H1 (cell line): ENCODE results near the gene RAD9A. TPM values are rescaled to one million over a fixed set of nuclear protein-coding genes. Genes with fewer than 3 reads are reported as not detected.

Source experiments
- CTCF ChIA-PET: fragments of 300-600 bp; sonication (Branson Sonifier 250); formaldehyde crosslinking; loops from one replicate; lab custom pipeline; 2021; ENCODE audit not compliant: partially characterized antibody; lab: Charles Lee
- POLR2A ChIA-PET: fragments of 300-600 bp; sonication (Branson Sonifier 250); formaldehyde crosslinking; loops from one replicate; lab custom pipeline; 2021; ENCODE audit warnings: inconsistent platforms; ENCODE audit not compliant: partially characterized antibody; lab: Charles Lee
- DNase-seq, 2 experiments: peaks; one replicate each; pipeline versions ENCODE4 v3.0.0 to v3.0.0-alpha.2; 2010 to 2022; ENCODE audit warnings: low spot score in 2 of 2, low read depth in 1 of 2, mixed read lengths in 1 of 2
- FAIRE-seq: peaks from 2 replicates; lab custom pipeline; 2011; peaks lifted over from hg19 to GRCh38; lab: Jason Lieb, UNC
- H2AFZ ChIP-seq: 2 replicates; pipeline ENCODE4 v1.8.1; 2012; ENCODE audit warnings: low read length, inconsistent platforms
- H2AK5ac ChIP-seq: 2 replicates; pipeline ENCODE4 v1.6.1; 2013; ENCODE audit warnings: low read depth, low read length
- H2BK120ac ChIP-seq: replicated peaks from 2 replicates; pipeline ENCODE3; 2013; ENCODE audit warnings: low read depth, low read length, inconsistent platforms
- H2BK12ac ChIP-seq: 2 replicates; pipeline ENCODE4 v1.6.1; 2013; ENCODE audit warnings: low read depth, low read length
- H2BK15ac ChIP-seq: 2 replicates; pipeline ENCODE4 v1.6.1; 2013; ENCODE audit warnings: low read length
- H2BK20ac ChIP-seq: 2 replicates; pipeline ENCODE4 v1.6.1; 2013; ENCODE audit warnings: low read length
- H2BK5ac ChIP-seq: 2 replicates; pipeline ENCODE4 v1.6.1; 2013; ENCODE audit warnings: low read depth, low read length
- H3K14ac ChIP-seq: 2 replicates; pipeline ENCODE4 v1.6.1; 2013; ENCODE audit warnings: inconsistent platforms; ENCODE audit not compliant: insufficient read length
- H3K18ac ChIP-seq: 2 replicates; pipeline ENCODE4 v1.6.1; 2013; ENCODE audit warnings: low read length; ENCODE audit errors: extremely low read depth
- H3K23ac ChIP-seq: 2 replicates; pipeline ENCODE4 v1.6.1; 2013; ENCODE audit warnings: inconsistent platforms; ENCODE audit not compliant: insufficient read length
- H3K23me2 ChIP-seq: 2 replicates; pipeline ENCODE4 v1.6.1; 2013; ENCODE audit warnings: low read depth, low read length
- H3K27ac ChIP-seq: 2 replicates; pipeline ENCODE4 v1.6.1; 2011; ENCODE audit warnings: low read depth, low read length, inconsistent platforms
- H3K27me3 ChIP-seq, 4 experiments: replicated peaks in 1 of 4; 1 replicate in 1 of 4; 2 replicates in 3 of 4; pipeline versions ENCODE4 v1.6.1 to v1.8.1; 2011 to 2013; ENCODE audit warnings: low read length in 3 of 4, mild to moderate bottlenecking in 3 of 4, inconsistent platforms in 2 of 4, mixed read lengths in 2 of 4, moderate library complexity in 1 of 4; ENCODE audit not compliant: control insufficient read depth in 3 of 4, insufficient read depth in 3 of 4; ENCODE audit errors: extremely low read depth in 1 of 4
- H3K36me3 ChIP-seq, 4 experiments: 2 replicates each; pipeline versions ENCODE4 v1.6.1 to v1.8.1; 2011 to 2013; ENCODE audit warnings: mild to moderate bottlenecking in 4 of 4, low read length in 3 of 4, moderate library complexity in 2 of 4, control low read depth in 1 of 4, inconsistent platforms in 1 of 4; ENCODE audit not compliant: insufficient read depth in 4 of 4, control insufficient read depth in 2 of 4
- H3K4ac ChIP-seq: replicated peaks from 2 replicates; pipeline ENCODE3; 2013; ENCODE audit warnings: low read length, low read depth, mixed read lengths, inconsistent platforms; ENCODE audit not compliant: insufficient read length
- H3K4me1 ChIP-seq, 4 experiments: replicated peaks in 1 of 4; 1 replicate in 1 of 4; 2 replicates in 3 of 4; pipeline versions ENCODE4 v1.6.1 to v1.8.1; 2011 to 2013; ENCODE audit warnings: low read length in 3 of 4, inconsistent platforms in 2 of 4, mixed read lengths in 1 of 4; ENCODE audit not compliant: insufficient read depth in 4 of 4, control insufficient read depth in 3 of 4
- H3K4me2 ChIP-seq, 2 experiments: 2 replicates each; pipeline versions ENCODE4 v1.6.1 to v1.8.1; 2011 to 2013; ENCODE audit warnings: low read depth in 2 of 2, low read length in 2 of 2, control low read depth in 1 of 2, inconsistent platforms in 1 of 2, mild to moderate bottlenecking in 1 of 2; ENCODE audit not compliant: insufficient read depth in 1 of 2
- H3K4me3 ChIP-seq, 4 experiments: fragments of 200-600, 300-600 bp in 1 of 4; sonication (generic), shearing (Covaris generic), sonication (Bioruptor Twin) in 1 of 4; 2 replicates each; pipeline versions ENCODE4 v1.5.1 to v1.8.1; 2011 to 2016; ENCODE audit warnings: low read length in 4 of 4, low read depth in 3 of 4, control low read depth in 2 of 4, inconsistent platforms in 2 of 4, mild to moderate bottlenecking in 2 of 4, mixed read lengths in 1 of 4, moderate library complexity in 1 of 4; ENCODE audit not compliant: insufficient read depth in 2 of 4; ENCODE audit errors: extremely low read depth in 1 of 4
- H3K56ac ChIP-seq: replicated peaks from 2 replicates; pipeline ENCODE3; 2013; ENCODE audit warnings: low read depth, mild to moderate bottlenecking, mixed read lengths, low read length, inconsistent platforms; ENCODE audit not compliant: insufficient read length
- H3K79me1 ChIP-seq: 2 replicates; pipeline ENCODE4 v1.6.1; 2013; ENCODE audit warnings: low read depth, low read length, control low read depth
- H3K79me2 ChIP-seq, 2 experiments: 2 replicates each; pipeline versions ENCODE4 v1.6.1 to v1.8.1; 2012 to 2013; ENCODE audit warnings: low read length in 2 of 2, mild to moderate bottlenecking in 2 of 2, inconsistent platforms in 1 of 2; ENCODE audit not compliant: insufficient read depth in 2 of 2, control insufficient read depth in 1 of 2
- H3K9ac ChIP-seq, 4 experiments: replicated peaks in 1 of 4; 1 replicate in 1 of 4; 2 replicates in 3 of 4; pipeline versions ENCODE4 v1.6.1 to v1.8.1; 2011 to 2013; ENCODE audit warnings: low read depth in 3 of 4, low read length in 3 of 4, control low read depth in 2 of 4, mild to moderate bottlenecking in 2 of 4, moderate library complexity in 2 of 4, inconsistent platforms in 1 of 4; ENCODE audit errors: extremely low read depth in 1 of 4
- H3K9me3 ChIP-seq, 2 experiments: 2 replicates each; pipeline versions ENCODE4 v1.6.1 to v1.8.1; 2012 to 2013; ENCODE audit warnings: mild to moderate bottlenecking in 2 of 2, moderate library complexity in 2 of 2, control low read depth in 1 of 2, inconsistent platforms in 1 of 2, low read depth in 1 of 2, low read length in 1 of 2, mixed read lengths in 1 of 2; ENCODE audit not compliant: insufficient read depth in 2 of 2
- H4K20me1 ChIP-seq, 2 experiments: replicated peaks in 1 of 2; 2 replicates each; pipeline versions ENCODE3 to v1.8.1; 2011 to 2013; ENCODE audit warnings: inconsistent platforms in 2 of 2, low read length in 2 of 2, mild to moderate bottlenecking in 1 of 2; ENCODE audit not compliant: insufficient read depth in 2 of 2, control insufficient read depth in 1 of 2
- H4K5ac ChIP-seq: 2 replicates; pipeline ENCODE4 v1.6.1; 2013; ENCODE audit warnings: low read length, low read depth, mixed read lengths, inconsistent platforms; ENCODE audit not compliant: insufficient read length
- H4K8ac ChIP-seq: 2 replicates; pipeline ENCODE4 v1.8.0; 2013; ENCODE audit warnings: mild to moderate bottlenecking, moderate library complexity, low read length, inconsistent platforms; ENCODE audit not compliant: insufficient read depth; ENCODE audit errors: extremely low read depth
- H4K91ac ChIP-seq: replicated peaks from 2 replicates; pipeline ENCODE3; 2013; ENCODE audit warnings: low read length, mixed read lengths, inconsistent platforms; ENCODE audit not compliant: insufficient read length
- CEBPB ChIP-seq: IDR thresholded peaks from 2 replicates; pipeline ENCODE4 v1.6.1; 2012; ENCODE audit warnings: low read depth, low read length
- CREB1 ChIP-seq: IDR thresholded peaks from 2 replicates; pipeline ENCODE4 v1.6.1; 2012; ENCODE audit warnings: inconsistent platforms
- NRF1 ChIP-seq: IDR thresholded peaks from 2 replicates; pipeline ENCODE4 v1.6.1; 2011; ENCODE audit warnings: mild to moderate bottlenecking, low read depth, low read length, improper control_type of control experiment
- SP2 ChIP-seq: IDR thresholded peaks from 2 replicates; pipeline ENCODE4 v1.6.1; 2012; ENCODE audit warnings: mild to moderate bottlenecking, low read length, inconsistent platforms
- SUZ12 ChIP-seq: fragments of 200-600 bp; sonication (generic); IDR thresholded peaks from 2 replicates; pipeline ENCODE4 v1.6.1; 2012; ENCODE audit warnings: mild to moderate bottlenecking, inconsistent platforms, low read length, moderate library complexity, mixed read lengths
- WGBS, 2 experiments: shearing (Covaris generic) in 1 of 2; methylation state at CpG; one replicate each; pipeline versions ENCODE4 v1.1.6 to v1.1.7; 2013 to 2015; ENCODE audit warnings: low lambda C conversion rate in 2 of 2, mixed read lengths in 2 of 2, inconsistent platforms in 1 of 2, low coverage in 1 of 2, missing lambda C conversion rate in 1 of 2; ENCODE audit not compliant: insufficient replicate concordance in 2 of 2, insufficient coverage in 1 of 2, insufficient read length in 1 of 2; ENCODE audit errors: extremely low coverage in 1 of 2, missing lambda C conversion rate in 1 of 2; 5-methylcytosine and 5-hydroxymethylcytosine counted together
- polyA plus RNA-seq, 7 experiments: library from polyadenylated mRNA; depleted of rRNA in 3 of 7; stranded (reverse) in 5 of 7; unstranded in 2 of 7; fragments of >200 nt in 5 of 7; fragments of 200-250 nt in 2 of 7; gene quantifications; 1 replicate in 5 of 7; 2 replicates in 1 of 7; 4 replicates in 1 of 7; pipeline versions ENCODE4 v1.2.1 to v1.2.3, GENCODE V29; 2011 to 2013; ENCODE audit warnings: missing spikeins in 2 of 7, mixed read lengths in 2 of 7
- total RNA-seq: library from RNA; stranded (reverse); fragmentation: NEBNext Ultra II Directional; extraction: Animal tissue kit (Norgen Biotek cat#: 25700); gene quantifications from 2 replicates; pipeline ENCODE4 v1.2.1, GENCODE V29; 2021
- TF ChIP-seq, protein P1 (sequence below): IDR thresholded peaks from 2 replicates; pipeline ENCODE4 v1.6.1; 2012; ENCODE audit warnings: low read length, inconsistent platforms
- TF ChIP-seq, protein P2 (sequence below), 3 experiments: IDR thresholded peaks; 1 replicate in 2 of 3; 2 replicates in 1 of 3; pipeline versions ENCODE4 v1.5.1 to v1.6.1; 2011; ENCODE audit warnings: low read length in 3 of 3, mild to moderate bottlenecking in 3 of 3, inconsistent platforms in 2 of 3, low read depth in 1 of 3, moderate library complexity in 1 of 3; ENCODE audit not compliant: insufficient read depth in 1 of 3; ENCODE audit errors: control extremely low read depth in 1 of 3

RAD9A gene
- total and polyA plus RNA-seq, 2 of the 8 experiments (the other 6 are each of a cell fraction or from before 2014, with no cell fraction given) = 22.2 to 25.5 TPM

DNA sequence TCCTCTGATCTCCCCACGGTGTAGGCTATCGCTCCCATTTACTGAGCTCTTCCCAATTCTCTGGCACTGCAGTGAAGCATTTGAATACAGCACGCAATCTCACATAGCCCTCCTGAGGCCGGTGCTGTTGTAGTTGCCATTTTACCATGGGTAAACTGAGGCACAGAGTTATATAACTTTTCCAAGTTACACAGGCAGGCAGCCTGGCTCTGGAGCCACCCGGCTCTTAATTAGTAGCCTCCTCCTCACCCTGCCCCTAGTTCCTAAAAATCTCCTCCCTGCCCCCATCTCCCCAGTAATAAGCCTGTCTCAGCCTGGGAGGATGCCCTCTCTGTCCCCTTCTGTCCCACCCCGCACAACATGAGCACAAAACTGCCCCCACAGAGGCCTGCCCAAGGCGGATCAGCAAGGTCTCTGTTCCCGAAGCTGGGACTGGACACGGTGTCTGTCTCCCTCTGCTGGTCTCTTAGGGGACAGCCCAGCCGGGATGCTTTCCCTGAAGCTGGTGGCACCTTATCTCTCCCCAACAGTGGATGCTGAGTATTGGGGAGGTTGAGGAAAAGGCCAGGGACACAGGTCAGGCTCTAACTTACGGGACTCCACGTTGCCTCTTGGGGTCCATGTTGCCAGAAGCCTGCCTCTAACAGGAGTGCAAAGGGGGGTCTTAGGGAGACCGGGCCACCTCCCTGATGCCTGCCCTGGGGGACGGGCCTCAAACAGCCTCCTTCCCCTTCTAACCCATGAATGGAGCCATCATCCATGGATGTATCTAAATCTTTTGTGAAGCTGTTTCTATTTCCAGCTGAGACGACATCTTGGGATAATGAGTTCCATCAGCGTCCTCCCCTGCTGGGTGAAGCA is 9.3 kb upstream of the RAD9A start:
- no peak overlapping the region for H4K5ac ChIP-seq
- peak overlapping the region; percentile 6; the same call in 1 of the 2 replicates for H3K18ac ChIP-seq
- FAIRE-seq (peak; percentile 32), DNase-seq (peak in 1 of 2 experiments; percentile 94)
- H4K8ac ChIP-seq = no peak overlapping the region
- H2BK5ac ChIP-seq = no peak overlapping the region
- no peak overlapping the region; a peak in 1 of 4 replicates for H3K4me2 ChIP-seq
- no peak overlapping the region for H2BK20ac ChIP-seq
- H2BK15ac ChIP-seq = 0 out of 2 replicates have a peak overlapping the region, but pooled peaks have one; percentile 75
- no peak overlapping the region for H3K14ac ChIP-seq
- H3K9ac ChIP-seq = no peak overlapping the region
- ChIA-PET POLR2A (interaction anchor here (0.6 to 3.1 kb wide), 12 partner anchors 9 to 312 kb away, joined by 3 to 6 read pairs (median 3); partner anchors contain the start of genes CLCF1, POLD4 and PPP1CA), CTCF (interaction anchor here (0.5 to 34.8 kb wide), 45 partner anchors 9 to 330 kb away, joined by 3 to 1305 read pairs (median 4); partner anchors contain the start of genes CABP4, CLCF1, POLD4 and PPP1CA)
- no peaks in the 10 kb centered on the region for H3K9me3 ChIP-seq
- H3K4ac ChIP-seq = no peak overlapping the region
- H3K56ac ChIP-seq = no peak overlapping the region
- H3K79me1 ChIP-seq = no peaks in the 10 kb centered on the region
- no peak overlapping the region for H4K91ac ChIP-seq
- H2AK5ac ChIP-seq = no peak overlapping the region
- H3K4me1 ChIP-seq = peaks cover 0 to 11% (median 5%) of the 10 kb centered on the region in 4 experiments; a peak in 5 of 7 replicates
- H2BK12ac ChIP-seq = no peak overlapping the region
- no peaks in the 10 kb centered on the region for H3K79me2 ChIP-seq
- no peaks in the 10 kb centered on the region for H3K36me3 ChIP-seq
- no peak overlapping the region for H2AFZ ChIP-seq
- peaks cover 0 to 2% of the 10 kb centered on the region in 2 experiments for H4K20me1 ChIP-seq
- H2BK120ac ChIP-seq = no peak overlapping the region
- peaks cover 0 to 16% (median 10%) of the 10 kb centered on the region in 4 experiments; a peak in 5 of 7 replicates for H3K27me3 ChIP-seq
- WGBS, 2 experiments = 38% methylated on average over 16 of the region's 16 CpGs; no CpG with 5 or more reads in 1 of the 2 experiments
- no peak overlapping the region for H3K27ac ChIP-seq
- no peak overlapping the region for H3K4me3 ChIP-seq
- H3K23ac ChIP-seq = no peak overlapping the region
- H3K23me2 ChIP-seq = no peaks in the 10 kb centered on the region
- no peak for TF ChIP-seq CREB1
- TF ChIP-seq, protein P1, sequence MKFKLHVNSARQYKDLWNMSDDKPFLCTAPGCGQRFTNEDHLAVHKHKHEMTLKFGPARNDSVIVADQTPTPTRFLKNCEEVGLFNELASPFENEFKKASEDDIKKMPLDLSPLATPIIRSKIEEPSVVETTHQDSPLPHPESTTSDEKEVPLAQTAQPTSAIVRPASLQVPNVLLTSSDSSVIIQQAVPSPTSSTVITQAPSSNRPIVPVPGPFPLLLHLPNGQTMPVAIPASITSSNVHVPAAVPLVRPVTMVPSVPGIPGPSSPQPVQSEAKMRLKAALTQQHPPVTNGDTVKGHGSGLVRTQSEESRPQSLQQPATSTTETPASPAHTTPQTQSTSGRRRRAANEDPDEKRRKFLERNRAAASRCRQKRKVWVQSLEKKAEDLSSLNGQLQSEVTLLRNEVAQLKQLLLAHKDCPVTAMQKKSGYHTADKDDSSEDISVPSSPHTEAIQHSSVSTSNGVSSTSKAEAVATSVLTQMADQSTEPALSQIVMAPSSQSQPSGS = no peak
- TF ChIP-seq NRF1 = no peak
- TF ChIP-seq CEBPB = no peak
- TF ChIP-seq, protein P2, sequence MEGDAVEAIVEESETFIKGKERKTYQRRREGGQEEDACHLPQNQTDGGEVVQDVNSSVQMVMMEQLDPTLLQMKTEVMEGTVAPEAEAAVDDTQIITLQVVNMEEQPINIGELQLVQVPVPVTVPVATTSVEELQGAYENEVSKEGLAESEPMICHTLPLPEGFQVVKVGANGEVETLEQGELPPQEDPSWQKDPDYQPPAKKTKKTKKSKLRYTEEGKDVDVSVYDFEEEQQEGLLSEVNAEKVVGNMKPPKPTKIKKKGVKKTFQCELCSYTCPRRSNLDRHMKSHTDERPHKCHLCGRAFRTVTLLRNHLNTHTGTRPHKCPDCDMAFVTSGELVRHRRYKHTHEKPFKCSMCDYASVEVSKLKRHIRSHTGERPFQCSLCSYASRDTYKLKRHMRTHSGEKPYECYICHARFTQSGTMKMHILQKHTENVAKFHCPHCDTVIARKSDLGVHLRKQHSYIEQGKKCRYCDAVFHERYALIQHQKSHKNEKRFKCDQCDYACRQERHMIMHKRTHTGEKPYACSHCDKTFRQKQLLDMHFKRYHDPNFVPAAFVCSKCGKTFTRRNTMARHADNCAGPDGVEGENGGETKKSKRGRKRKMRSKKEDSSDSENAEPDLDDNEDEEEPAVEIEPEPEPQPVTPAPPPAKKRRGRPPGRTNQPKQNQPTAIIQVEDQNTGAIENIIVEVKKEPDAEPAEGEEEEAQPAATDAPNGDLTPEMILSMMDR (IDR thresholded peaks at IDR 0.05; ENCODE audit: control extremely low read depth in 1 of 3, insufficient read depth in 1 of 3, low read depth in 1 of 3, low read length in 3 of 3) = peak; percentile 95 to 99 (median 98)
- no peak for TF ChIP-seq SP2
- TF ChIP-seq SUZ12 = no peak
